Calu3 (cell line): Measurements from ENCODE around the gene STAMBP. TPM values are rescaled to one million over a fixed set of nuclear protein-coding genes. Genes with fewer than 3 reads are reported as not detected.

Source experiments
- BruUV-seq: library from RNA; stranded (reverse); fragments of 400-500 nt; replicated peaks from 2 replicates; lab custom pipeline; 2021; lab: Mats Ljungman, UMichigan
- CTCF ChIA-PET: fragments of 300-600 bp; sonication (Branson Sonifier 250); formaldehyde crosslinking; loops from one replicate; lab custom pipeline; 2022; ENCODE audit warnings: antibody characterized with exemption; lab: Charles Lee
- DNase-seq: peaks from one replicate; pipeline ENCODE4 v3.0.0; 2022
- H3K27ac Mint-ChIP-seq: one replicate; pipeline ENCODE4 v1.8.0; 2022; ENCODE audit warnings: mixed read lengths; ENCODE audit not compliant: unreplicated experiment
- H3K27me3 Mint-ChIP-seq: one replicate; pipeline ENCODE4 v1.8.0; 2022; ENCODE audit warnings: mixed read lengths; ENCODE audit not compliant: unreplicated experiment
- H3K36me3 Mint-ChIP-seq: one replicate; pipeline ENCODE4 v1.8.0; 2022; ENCODE audit warnings: mild to moderate bottlenecking, moderate library complexity, mixed read lengths; ENCODE audit not compliant: insufficient read depth, unreplicated experiment
- H3K4me1 Mint-ChIP-seq: one replicate; pipeline ENCODE4 v1.8.0; 2022; ENCODE audit warnings: mild to moderate bottlenecking, low read depth, mixed read lengths; ENCODE audit not compliant: unreplicated experiment
- H3K4me3 Mint-ChIP-seq: one replicate; pipeline ENCODE4 v1.8.0; 2022; ENCODE audit warnings: mild to moderate bottlenecking, low read depth, moderate library complexity, mixed read lengths; ENCODE audit not compliant: unreplicated experiment
- H3K9me3 Mint-ChIP-seq: one replicate; pipeline ENCODE4 v1.8.0; 2022; ENCODE audit warnings: low read depth, mixed read lengths; ENCODE audit not compliant: unreplicated experiment
- intact Hi-C: fragments of 100-400 bp; cut with micrococcal nuclease; formaldehyde crosslinking; loops from one replicate; pipeline ENCODE4 v1.10.0; 2022; ENCODE audit not compliant: unreplicated experiment
- total RNA-seq: library from RNA; stranded (reverse); gene quantifications from 2 replicates; pipeline ENCODE4 v1.2.3, GENCODE V29; 2022
- TF ChIP-seq, protein P1 (sequence below): fragments of 200-600 bp; IDR thresholded peaks from one replicate; pipeline ENCODE4 v1.8.0; 2022; ENCODE audit warnings: antibody characterized with exemption; ENCODE audit not compliant: unreplicated experiment

The STAMBP gene
- total RNA-seq, 1 experiment from 2014 or later: 51.9 TPM

DNA sequence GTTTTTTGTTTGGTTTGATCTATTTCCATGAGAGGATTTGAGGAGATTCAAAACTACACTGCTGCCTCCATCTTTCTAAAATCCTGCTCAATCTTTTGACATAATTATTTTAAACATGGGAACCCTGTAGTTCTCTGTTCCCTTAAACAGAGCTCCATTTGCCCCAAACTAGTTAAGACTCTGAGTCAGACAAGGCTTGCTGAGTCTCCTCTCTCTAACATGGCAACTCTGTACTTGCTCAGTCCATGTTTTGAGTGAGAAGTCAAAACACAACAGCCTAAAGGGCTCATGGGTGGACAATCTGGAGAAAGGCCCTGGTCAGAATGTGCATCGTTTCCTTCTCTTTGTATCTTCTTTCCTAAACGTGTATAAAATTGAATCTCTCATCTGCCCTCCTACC, 7.1 kb upstream of the STAMBP start:
- no peak for DNase-seq
- H3K27me3 Mint-ChIP-seq: peaks cover 20% of the 10 kb centered on the region
- TF ChIP-seq, protein P1, sequence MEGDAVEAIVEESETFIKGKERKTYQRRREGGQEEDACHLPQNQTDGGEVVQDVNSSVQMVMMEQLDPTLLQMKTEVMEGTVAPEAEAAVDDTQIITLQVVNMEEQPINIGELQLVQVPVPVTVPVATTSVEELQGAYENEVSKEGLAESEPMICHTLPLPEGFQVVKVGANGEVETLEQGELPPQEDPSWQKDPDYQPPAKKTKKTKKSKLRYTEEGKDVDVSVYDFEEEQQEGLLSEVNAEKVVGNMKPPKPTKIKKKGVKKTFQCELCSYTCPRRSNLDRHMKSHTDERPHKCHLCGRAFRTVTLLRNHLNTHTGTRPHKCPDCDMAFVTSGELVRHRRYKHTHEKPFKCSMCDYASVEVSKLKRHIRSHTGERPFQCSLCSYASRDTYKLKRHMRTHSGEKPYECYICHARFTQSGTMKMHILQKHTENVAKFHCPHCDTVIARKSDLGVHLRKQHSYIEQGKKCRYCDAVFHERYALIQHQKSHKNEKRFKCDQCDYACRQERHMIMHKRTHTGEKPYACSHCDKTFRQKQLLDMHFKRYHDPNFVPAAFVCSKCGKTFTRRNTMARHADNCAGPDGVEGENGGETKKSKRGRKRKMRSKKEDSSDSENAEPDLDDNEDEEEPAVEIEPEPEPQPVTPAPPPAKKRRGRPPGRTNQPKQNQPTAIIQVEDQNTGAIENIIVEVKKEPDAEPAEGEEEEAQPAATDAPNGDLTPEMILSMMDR: no peak
- no peaks in the 10 kb centered on the region for H3K9me3 Mint-ChIP-seq
- H3K27ac Mint-ChIP-seq: no peak overlapping the region
- CTCF ChIA-PET: interaction anchor here (1.1 kb wide), 1 partner anchor 141 kb away, joined by 3 read pairs; no protein-coding TSS in a partner anchor
- intact Hi-C loops: no loop called here
- peaks cover 6% of the 10 kb centered on the region for H3K4me1 Mint-ChIP-seq
- no peak overlapping the region for H3K4me3 Mint-ChIP-seq
- H3K36me3 Mint-ChIP-seq: no peaks in the 10 kb centered on the region
- BruUV-seq: no TSS peak

DNA sequence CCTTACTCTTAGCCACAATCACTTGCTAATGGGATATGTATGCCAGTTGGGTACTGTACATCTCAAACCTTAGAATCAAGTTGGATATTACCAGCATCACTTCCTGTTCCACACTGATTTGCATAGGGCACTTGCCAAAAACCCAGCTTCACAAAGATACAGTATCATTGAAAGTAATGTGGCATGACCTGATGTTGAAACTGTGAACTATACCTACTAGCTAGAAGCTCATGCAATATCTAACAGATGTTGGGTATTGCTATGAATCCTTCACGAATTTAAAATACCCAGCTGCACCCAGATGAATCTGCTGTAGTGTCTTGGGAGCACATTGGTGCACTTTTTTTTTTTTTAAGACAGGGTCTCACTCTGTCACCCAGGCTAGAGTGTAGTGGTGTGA, 6.5 kb upstream of the STAMBP start:
- Mint-ChIP-seq H3K9me3 (no peaks in the 10 kb centered on the region), H3K27me3 (peaks cover 20% of the 10 kb centered on the region), H3K4me1 (peaks cover 6% of the 10 kb centered on the region), H3K27ac (no peak overlapping the region), H3K36me3 (no peaks in the 10 kb centered on the region), H3K4me3 (no peak overlapping the region)
- no TSS peak for BruUV-seq
- intact Hi-C loops: no loop called here
- TF ChIP-seq, protein P1: no peak
- no peak for DNase-seq
- CTCF ChIA-PET: interaction anchor here (1.1 kb wide), 2 partner anchors 142 to 329 kb away, joined by 3 read pairs; no protein-coding TSS in a partner anchor

DNA sequence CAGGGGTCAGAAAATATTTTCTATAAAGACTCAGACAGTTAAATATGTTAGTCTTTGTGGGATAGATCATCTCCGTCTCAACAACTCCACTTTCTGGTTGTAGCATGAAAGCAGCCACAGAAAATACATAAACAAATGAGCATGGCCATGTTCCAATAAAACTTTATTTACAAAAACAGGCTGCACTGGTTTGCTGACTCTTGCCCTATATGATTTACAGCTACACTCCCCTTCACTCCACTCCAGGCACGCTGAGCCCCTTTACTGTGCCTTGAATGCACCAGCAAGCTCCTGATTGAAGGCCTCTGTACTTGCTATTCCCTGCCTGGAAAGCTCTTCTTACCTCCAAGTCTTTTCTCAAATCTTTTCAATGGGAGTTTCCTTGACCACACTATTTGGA, 5.8 kb upstream of the STAMBP start:
- Mint-ChIP-seq H3K4me1 (peaks cover 6% of the 10 kb centered on the region), H3K9me3 (no peaks in the 10 kb centered on the region), H3K36me3 (no peaks in the 10 kb centered on the region), H3K27ac (no peak overlapping the region), H3K27me3 (peaks cover 20% of the 10 kb centered on the region), H3K4me3 (no peak overlapping the region)
- intact Hi-C loops: no loop called here
- TF ChIP-seq, protein P1: no peak
- CTCF ChIA-PET: interaction anchor here (1.1 kb wide), 2 partner anchors 143 to 328 kb away, joined by 3 read pairs; no protein-coding TSS in a partner anchor
- no peak for DNase-seq
- BruUV-seq: no TSS peak

DNA sequence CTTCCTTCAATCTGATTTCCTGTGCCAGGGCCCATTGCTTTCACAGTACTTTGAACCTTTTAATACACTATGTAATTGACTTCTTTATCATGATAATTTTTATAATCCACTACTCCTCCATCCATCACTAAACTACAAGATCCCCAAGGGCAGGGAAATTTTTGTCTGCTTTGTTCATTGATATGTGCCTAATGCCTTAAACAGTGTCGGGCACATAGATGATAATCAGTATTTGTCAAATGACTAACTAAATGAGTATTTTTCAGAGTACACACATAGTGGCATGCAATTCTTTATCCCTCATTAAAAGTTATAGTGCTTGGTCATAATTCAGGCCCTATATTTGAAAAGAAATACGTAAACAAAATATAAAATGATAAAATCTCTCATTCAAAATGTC, 5.3 kb upstream of the STAMBP start:
- BruUV-seq: no TSS peak
- peaks cover under 1% of the 10 kb centered on the region for H3K36me3 Mint-ChIP-seq
- no peak overlapping the region for H3K27ac Mint-ChIP-seq

More for the DNA sequence above, 5.3 kb upstream of the STAMBP start:
- no peaks in the 10 kb centered on the region for H3K9me3 Mint-ChIP-seq
- CTCF ChIA-PET: interaction anchor here (1.0 to 1.4 kb wide), 6 partner anchors 86 to 511 kb away, joined by 3 to 6 read pairs (median 4); partner anchors contain the start of gene BOLA3
- DNase-seq: no peak
- peaks cover 20% of the 10 kb centered on the region for H3K27me3 Mint-ChIP-seq
- intact Hi-C loops: no loop called here
- no peak overlapping the region for H3K4me3 Mint-ChIP-seq
- H3K4me1 Mint-ChIP-seq: peaks cover 6% of the 10 kb centered on the region
- TF ChIP-seq, protein P1: no peak
